ENCODE results near the gene DIAPH2.
A peak's percentile ranks its signal among the peaks of the same experiment; 100 is the strongest.

Gene DIAPH2

GRCh38 chrX:97594646-97595224, 910.1 kb downstream of the DIAPH2 start:
- no peak for DNase-seq (ENCODE audit: low read depth)

GRCh38 chrX:97597954-97598353, 913.3 kb downstream of the DIAPH2 start:
- DNase-seq (ENCODE audit: low read depth), result no peak

- DNase-seq (ENCODE audit: low read depth), result no peak
Observed at GRCh38 chrX:97602465-97603258, 918.0 kb downstream of the DIAPH2 start.

- no peak for DNase-seq (ENCODE audit: low read depth)
Observed at GRCh38 chrX:97605271-97605670, 920.6 kb downstream of the DIAPH2 start.

DNA sequence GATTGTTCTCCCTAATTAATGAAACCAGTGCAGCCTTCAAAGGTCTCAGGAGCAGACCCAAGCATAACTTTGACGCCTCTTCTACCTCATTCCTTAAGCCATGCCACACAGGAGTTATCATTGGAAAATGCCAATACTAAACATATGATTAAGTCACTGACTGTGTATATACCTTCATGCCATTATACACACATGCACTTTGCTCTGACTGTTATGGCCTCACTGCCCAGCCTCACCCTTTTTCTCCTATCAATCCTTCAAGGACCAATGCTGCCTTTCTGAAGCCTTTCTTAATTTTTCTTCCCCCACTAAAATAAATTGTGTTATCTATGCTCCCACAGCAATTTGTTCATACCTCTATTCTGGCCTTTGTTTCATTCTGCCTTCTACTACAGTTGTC, 924.7 kb downstream of the DIAPH2 start:
- DNase-seq (ENCODE audit: low read depth), result no peak

GRCh38 chrX:97609938-97610337, 925.3 kb downstream of the DIAPH2 start:
- no peak for DNase-seq (ENCODE audit: low read depth)

DNA sequence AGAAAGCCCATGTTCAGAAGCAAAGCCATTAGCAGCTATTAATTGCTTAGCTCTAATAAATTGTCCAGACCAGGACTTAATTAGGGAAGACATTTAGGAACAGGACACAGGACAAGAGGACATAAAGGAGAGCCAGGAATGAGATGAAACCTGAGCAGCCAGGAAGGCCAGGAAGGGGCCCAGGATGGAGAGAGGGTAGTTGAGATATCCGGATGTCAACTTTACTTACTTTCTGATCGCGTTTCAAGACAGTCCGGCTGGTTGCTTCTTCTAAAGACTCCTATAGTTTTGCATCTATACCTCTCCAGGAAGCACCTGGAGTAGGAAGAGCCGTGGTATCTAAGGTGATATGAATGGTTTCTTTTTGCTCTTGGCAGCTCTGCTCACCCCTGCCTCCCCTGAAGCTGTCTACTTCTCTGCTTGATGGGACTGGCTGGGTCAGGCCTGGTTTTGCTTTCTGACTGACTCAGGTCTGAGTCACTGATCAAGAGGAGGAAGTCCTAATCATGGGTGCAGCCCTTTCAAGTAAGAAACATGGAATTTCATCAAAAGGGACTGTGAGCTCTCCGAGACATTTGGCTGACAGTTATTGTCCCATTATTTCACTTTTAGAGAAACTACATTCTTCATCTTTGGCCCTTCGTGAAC, 932.4 kb downstream of the DIAPH2 start:
- peak; percentile 20 for DNase-seq (ENCODE audit: low read depth)

- DNase-seq (ENCODE audit: low read depth), result no peak
Observed at GRCh38 chrX:97619499-97619898, 934.9 kb downstream of the DIAPH2 start.

GRCh38 chrX:97622111-97622510, 937.5 kb downstream of the DIAPH2 start:
- DNase-seq (ENCODE audit: low read depth), result no peak

DNA sequence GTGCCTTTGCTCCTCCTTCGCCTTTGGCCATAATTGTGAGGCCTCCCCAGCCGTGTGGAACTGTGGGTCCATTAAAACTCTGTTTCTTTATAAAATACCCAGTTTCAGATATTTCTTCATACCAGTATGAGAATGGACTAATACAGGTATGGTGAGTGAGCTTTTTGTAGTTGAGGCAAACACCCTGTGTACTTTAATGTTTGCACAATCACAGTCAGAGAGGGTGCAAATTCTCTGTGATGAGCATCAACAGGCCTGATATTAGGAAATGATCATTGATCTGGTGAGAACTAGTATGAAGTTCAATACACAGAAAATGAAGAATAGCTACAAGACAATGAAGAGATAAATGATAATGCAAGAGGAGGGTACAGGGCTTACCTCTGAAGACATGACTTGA, 943.7 kb downstream of the DIAPH2 start:
- no peak for DNase-seq (ENCODE audit: low read depth)

- no peak for DNase-seq (ENCODE audit: low read depth)
Observed at GRCh38 chrX:97628807-97629596, 944.4 kb downstream of the DIAPH2 start.

DNA sequence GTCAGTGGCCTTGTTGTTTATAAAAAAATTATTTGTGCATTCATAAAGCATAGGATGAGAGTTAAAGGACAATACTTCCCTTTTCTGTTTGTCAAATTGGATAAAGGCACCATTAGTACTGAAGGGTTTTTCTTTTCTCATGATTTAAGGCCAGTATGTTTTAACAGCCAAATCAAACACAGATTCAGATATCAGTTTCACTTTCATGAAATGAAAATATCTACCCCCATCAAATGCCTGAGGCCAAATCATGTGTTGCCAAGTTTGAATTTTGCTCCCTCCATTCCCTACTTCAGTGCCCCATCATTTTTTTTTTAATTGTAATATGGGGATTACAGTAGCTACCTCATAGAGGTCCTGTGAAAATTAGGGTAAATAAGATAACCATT, 944.9 kb downstream of the DIAPH2 start:
- no peak for DNase-seq (ENCODE audit: low read depth)

- no peak for DNase-seq (ENCODE audit: low read depth)
Observed at GRCh38 chrX:97633798-97634197, 949.2 kb downstream of the DIAPH2 start.

DNA sequence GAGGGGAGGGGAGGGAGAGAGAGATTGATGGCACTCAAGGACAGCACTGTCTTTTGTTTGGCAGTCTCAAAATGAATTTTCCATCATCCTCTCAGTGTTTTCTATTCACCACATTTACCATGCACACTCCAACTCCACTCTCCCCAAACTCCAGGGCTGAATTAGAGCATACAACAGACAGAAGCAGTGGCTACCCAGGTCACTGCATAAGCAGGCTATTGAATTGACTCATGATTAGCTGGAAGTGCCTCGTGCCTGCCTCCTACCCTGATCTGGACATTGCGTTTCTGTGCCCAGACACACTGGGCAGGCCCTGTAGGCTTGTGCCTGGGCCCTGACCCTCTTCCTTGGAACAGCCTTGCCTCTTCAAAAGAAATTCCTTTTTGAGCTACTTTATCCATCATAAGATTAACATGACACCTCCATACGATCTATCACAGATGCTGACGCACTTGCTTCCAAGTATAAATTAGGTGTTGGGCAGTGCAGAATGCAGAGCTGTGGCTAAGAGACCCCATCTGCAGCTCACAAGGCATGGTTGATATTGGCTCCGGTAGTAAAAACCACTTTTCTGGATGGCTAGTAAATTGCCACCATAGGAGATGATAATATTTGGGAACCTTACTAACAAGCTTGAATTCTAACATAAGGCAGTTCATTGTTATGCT, 952.0 kb downstream of the DIAPH2 start:
- no peak for DNase-seq (ENCODE audit: low read depth)

DNA sequence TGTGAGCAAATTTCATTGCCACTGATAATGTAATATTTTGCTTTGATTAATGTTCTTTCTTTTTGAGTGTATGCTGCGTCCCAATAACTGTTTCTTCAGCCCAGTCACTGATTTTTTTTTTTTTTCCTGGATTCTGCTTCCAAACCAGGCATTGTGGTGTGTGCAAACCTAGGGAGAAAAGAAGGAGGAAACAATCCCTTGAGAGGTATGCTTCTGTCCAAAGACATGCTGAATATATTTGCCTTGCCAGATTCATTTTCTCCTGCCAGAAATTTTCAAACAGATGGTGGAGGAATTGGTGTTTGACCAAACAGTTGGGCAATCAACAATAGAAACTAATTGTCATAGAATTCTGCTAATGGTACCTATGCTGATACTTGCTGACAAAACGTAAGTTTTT, 952.6 kb downstream of the DIAPH2 start:
- no peak for DNase-seq (ENCODE audit: low read depth)

- no peak for DNase-seq (ENCODE audit: low read depth)
Observed at GRCh38 chrX:97638621-97639020, 954.0 kb downstream of the DIAPH2 start.

DNA sequence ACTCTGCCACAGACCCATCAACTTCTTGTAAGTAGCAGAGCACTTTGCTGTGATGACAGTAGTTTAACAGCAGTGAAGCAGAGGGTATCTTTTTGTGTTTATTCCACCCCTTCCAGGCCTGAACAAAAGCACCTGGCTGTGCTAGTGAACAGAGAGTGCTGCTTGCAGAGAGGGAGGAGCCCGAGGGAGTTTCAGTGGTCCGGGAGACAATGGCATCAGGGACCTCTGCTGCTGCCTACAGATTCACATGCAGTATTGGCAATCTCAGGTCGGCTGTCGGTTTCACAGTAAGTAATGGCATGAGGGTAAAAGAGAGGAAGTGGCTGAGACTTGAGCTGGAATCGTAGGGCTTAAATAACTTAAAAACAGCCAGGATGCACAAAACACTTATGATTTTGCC, 954.9 kb downstream of the DIAPH2 start:
- DNase-seq (ENCODE audit: low read depth), result no peak

Measured in GM04504 (cell line).